Hippocampal formation (tissue), 2 donors: ENCODE results near the gene PRKG1.
"Not testable (repeated sequence)": the region's sequence is repeated elsewhere in the genome, so short reads cannot be mapped to it uniquely, and the experiment has no call there.

ENCODE experiments used
- DNase-seq, 2 donors: peaks; one replicate each; lab custom pipeline; 2025; lab: John Stamatoyannopoulos, UW

The PRKG1 gene

GRCh38 chr10:51269821-51270220 lies 195.5 kb downstream of the PRKG1 start:
- DNase-seq, result no peak

GRCh38 chr10:51270936-51271530 lies 196.7 kb downstream of the PRKG1 start:
- DNase-seq, result no peak

GRCh38 chr10:51272099-51272498 lies 197.8 kb downstream of the PRKG1 start:
- not testable (repeated sequence) for DNase-seq

GRCh38 chr10:51272555-51272954 lies 198.3 kb downstream of the PRKG1 start:
- DNase-seq, result no peak

GRCh38 chr10:51273574-51273973 lies 199.3 kb downstream of the PRKG1 start:
- no peak for DNase-seq

- DNase-seq, result not testable (repeated sequence)
Observed at GRCh38 chr10:51276097-51276496, 201.8 kb downstream of the PRKG1 start.

- not testable (repeated sequence) for DNase-seq
Observed at GRCh38 chr10:51281387-51281786, 207.1 kb downstream of the PRKG1 start.

GRCh38 chr10:51285601-51286000 lies 211.3 kb downstream of the PRKG1 start:
- no peak for DNase-seq

- no peak for DNase-seq
Observed at GRCh38 chr10:51288511-51288910, 214.2 kb downstream of the PRKG1 start.

- no peak for DNase-seq
Observed at GRCh38 chr10:51289519-51289918, 215.2 kb downstream of the PRKG1 start.

GRCh38 chr10:51291961-51292360 lies 217.7 kb downstream of the PRKG1 start:
- DNase-seq, result no peak

- DNase-seq, result no peak
Observed at GRCh38 chr10:51297438-51297837, 223.2 kb downstream of the PRKG1 start.

GRCh38 chr10:51300617-51301304 lies 226.5 kb downstream of the PRKG1 start:
- no peak for DNase-seq

GRCh38 chr10:51301644-51302043 lies 227.4 kb downstream of the PRKG1 start:
- no peak for DNase-seq

- DNase-seq, result no peak
Observed at GRCh38 chr10:51302316-51302715, 228.0 kb downstream of the PRKG1 start.

GRCh38 chr10:51308116-51308515 lies 233.8 kb downstream of the PRKG1 start:
- DNase-seq, result no peak

GRCh38 chr10:51311228-51311627 lies 236.9 kb downstream of the PRKG1 start:
- no peak for DNase-seq

- no peak for DNase-seq
Observed at GRCh38 chr10:51312817-51313216, 238.5 kb downstream of the PRKG1 start.

- no peak for DNase-seq
Observed at GRCh38 chr10:51313251-51313650, 239.0 kb downstream of the PRKG1 start.

- DNase-seq, result no peak
Observed at GRCh38 chr10:51313773-51314478, 239.6 kb downstream of the PRKG1 start.

GRCh38 chr10:51314481-51314880 lies 240.2 kb downstream of the PRKG1 start:
- DNase-seq, result no peak

- no peak for DNase-seq
Observed at GRCh38 chr10:51318399-51319172, 244.3 kb downstream of the PRKG1 start.

- no peak for DNase-seq
Observed at GRCh38 chr10:51319173-51319435, 244.8 kb downstream of the PRKG1 start.
